HG02610 (cell line): ENCODE results near the gene SLC39A3.

Experiments used
- ATAC-seq: cut with Tn5 transposase; IDR thresholded peaks from one replicate; pipeline ENCODE4 v1.9.1; 2021; ENCODE audit warnings: mild to moderate bottlenecking, moderate library complexity; ENCODE audit not compliant: unreplicated experiment

SLC39A3 gene

DNA sequence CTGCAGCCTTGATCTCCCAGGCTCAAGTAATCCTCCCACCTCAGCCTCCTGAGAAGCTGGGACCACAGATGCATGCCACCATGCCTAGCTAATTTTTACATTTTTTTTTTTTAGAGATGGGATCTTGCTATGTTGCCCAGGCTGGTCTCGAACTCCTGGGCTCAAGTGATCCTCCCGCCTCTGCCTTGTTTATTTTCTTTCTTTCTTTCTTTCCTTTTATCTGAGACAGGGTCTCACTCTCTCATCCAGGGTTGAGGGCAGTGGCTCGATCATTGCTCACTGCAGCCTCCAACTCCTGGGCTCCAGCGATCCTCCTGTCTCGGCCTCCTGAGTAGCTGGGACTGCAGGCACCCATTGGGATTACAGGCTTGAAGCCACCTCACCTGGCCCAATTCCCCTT, 33.6 kb downstream of the SLC39A3 start:
- no peak for ATAC-seq

- no peak for ATAC-seq
Measured at GRCh38 chr19:2703691-2704216, 36.1 kb downstream of the SLC39A3 start.

GRCh38 chr19:2703077-2703437, 36.8 kb downstream of the SLC39A3 start:
- no peak for ATAC-seq

DNA sequence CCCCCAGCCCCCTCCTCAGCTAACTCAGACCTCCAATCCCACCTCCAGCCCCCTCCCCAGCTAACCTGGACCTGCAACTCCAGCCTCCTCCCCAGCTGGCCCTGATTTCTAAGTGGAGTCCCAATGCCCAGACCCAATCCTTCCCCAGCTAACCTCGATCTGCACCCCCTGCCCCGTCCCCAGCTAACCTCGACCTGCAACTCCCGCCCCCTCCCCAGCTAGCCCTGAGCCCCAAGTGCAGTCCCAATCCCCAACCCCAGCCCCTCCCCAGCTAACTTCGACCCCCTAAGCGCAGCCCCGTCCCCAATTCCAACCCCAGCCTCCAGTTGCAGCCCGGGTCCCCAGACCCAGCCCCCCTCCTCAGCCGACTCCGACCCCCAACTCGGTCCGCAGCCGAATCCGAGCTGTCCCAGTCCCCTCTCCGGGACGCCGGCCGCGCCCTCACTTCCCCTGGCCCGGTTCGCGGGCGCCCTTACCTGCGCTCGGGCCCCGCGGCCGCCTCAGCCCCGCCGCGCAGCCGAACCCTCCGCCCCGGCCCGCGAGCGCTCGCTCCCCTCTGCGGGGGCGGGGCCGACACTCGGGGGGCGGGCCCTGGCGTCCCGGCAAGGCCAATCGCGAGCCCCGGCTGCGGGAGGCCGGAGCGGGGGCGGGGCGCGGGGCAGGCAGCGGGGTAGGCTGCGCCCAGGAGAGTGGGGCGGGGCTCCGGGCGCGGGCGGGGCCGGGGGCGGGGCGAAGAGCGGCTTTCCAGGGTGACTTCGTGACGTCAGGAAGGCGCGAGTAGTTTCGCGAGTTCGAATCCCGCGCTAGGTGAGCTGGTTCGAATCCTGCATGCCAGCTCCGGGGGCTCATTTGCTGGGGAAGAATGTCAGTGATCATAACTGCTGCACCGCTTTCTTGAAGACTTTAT, 37.4 kb downstream of the SLC39A3 start, which contains the start of gene GNG7:
TSS of gene GNG7 (minus strand) at position 525 of the 907 bp plus-strand sequence. CDS start 182,006 bp downstream, outside the sequence.
- ATAC-seq, result peak; percentile 74

DNA sequence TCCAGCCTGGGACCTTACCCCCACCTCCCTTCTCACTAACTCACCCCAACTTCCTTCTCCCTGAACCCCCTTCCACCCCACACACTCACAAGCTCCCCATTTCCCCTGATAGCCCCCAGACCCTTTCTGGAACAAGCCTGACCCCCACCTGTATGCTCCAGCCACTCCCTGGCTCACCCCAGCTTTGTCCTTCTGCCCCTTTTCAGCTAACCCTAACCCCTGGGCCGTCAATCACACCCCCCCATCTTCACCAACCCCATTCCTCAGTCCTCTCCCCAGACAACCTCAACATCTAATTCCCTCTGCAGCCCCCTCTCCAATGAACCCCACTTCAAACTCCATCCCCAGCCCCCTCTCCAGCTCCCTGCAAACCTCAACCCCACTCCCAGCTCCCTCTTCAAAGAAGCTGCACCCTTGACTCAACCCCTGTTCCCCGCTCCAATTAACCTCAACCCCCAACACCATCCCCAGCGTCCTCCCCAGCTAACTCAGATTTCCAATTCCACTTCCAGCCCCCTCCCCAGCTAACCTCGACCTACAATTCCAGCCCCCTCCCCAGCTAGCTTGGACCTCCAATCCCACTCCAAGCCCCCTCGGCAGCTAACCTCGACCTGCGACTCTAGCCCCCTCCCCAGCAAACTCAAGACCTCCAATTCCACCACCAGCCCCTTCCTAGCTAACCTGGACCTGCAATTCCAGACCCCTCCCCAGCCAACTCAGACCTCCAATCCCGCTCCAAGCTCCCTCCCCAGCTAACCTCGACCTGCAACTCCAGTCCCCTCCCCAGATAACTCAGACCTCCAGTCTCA, 38.3 kb downstream of the SLC39A3 start:
- ATAC-seq, result no peak

GRCh38 chr19:2700660-2701360, 39.0 kb downstream of the SLC39A3 start:
- ATAC-seq, result no peak

GRCh38 chr19:2699413-2700140, 40.2 kb downstream of the SLC39A3 start:
- ATAC-seq, result no peak

DNA sequence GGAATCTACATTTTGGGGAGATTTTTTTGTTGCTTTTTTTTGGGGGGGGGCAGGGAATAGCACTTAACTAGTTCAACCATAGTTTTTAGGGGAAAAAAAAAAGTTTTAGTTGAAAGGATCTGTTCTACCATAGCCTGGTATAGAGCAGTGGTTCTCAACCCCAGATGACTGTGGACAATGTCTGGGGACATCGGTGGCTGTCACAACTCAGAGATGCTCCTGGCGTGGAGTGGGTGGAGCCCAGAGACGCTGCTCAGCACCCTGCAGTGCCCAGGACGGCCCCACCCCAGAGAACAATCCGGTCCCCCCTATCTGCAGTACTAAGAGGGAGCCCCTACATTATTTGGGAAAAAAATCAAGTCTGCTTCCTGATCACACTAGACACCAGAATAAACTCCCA, 45.6 kb downstream of the SLC39A3 start:
- no peak for ATAC-seq

- ATAC-seq, result no peak
Measured at GRCh38 chr19:2693492-2694160, 46.2 kb downstream of the SLC39A3 start.

- no peak for ATAC-seq
Measured at GRCh38 chr19:2691951-2692350, 47.9 kb downstream of the SLC39A3 start.

DNA sequence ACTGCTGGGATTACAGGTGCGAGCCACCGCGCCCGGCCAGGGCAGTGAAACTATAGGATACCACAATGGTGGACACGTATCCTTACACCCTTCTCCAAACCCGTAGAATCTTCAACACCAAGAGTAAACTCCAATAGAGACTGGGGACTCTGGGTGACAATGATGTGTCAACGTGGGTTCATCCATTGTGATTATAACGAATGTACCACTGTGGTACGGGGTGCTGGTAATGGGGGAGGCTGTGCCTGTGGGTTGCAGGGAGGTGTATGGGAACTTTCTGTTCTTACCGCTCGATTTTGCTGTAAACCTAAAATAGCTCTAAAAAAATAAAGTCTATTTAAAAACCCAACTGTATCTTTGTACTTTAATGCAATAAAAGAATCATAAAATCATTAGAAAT, 49.0 kb downstream of the SLC39A3 start:
- ATAC-seq, result no peak

DNA sequence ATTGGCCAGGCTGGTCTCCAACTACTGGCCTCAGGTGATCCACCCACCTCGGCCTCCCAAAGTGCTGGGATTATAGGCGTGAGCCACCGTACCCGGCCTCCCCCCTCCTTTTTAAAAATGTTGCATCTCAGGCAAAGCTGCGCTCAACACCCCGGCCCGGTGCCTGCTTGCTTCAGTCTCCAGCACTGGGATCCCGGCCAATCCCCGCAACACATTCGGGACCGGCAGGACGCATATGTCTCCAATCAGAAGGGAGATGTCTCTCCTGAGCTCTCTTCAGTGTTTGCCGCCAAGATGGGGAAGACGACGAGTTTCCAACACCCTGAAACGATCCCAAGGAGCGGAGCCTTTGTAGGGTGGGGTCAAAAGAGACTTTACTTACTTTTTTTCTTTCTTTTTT, 53.5 kb downstream of the SLC39A3 start:
- ATAC-seq, result no peak

DNA sequence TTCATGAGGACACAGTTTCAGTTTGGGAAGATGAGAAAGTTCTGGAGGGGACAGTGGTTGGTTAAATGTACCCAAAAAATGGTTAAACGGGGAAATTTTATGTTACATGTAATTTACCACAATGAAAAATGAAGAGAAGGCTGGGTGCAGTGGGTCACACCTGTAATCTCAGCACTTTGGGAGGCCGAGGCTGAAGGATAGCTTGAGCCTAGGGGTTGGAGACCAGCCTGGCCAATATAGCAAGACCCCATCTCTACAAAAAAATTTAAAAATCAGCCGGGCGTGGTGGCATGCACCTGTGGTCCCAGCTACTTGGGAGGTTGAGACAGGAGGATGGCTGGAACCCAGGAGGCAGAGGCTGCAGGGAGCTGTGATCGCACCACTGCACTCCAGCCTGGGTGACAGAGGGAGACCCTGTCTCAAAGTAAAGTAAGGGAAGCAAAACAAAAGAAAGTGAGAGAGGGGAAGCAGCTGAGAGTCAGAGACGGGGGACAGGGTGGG, 54.6 kb downstream of the SLC39A3 start:
- no peak for ATAC-seq

DNA sequence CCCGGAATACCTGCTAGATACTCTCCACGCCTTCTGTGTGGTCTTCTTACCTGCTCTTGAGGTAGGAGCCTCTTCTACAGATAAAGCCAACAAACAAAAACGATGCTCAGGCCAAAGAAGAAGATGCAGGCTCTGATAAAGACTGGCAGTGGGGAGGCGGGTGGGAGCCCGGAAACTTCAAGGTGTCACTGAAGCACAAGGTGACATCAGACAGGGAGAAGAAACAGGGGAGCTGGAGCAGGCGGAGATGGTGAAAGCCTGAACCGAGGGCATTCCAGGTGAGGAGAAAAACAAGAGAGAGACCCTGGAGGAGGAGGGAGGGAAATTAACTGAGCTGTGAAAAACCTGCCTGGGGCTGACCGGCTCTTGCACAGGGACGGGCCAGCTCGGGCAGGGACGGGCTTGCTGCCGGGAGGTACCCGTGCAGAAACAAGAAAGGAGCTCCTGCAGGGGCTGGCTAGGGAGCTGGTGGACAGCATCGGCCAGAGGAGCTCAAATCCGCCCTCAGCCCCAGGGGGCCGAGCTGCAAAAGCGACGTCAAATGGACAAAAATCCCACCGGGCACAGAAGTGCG, 56.3 kb downstream of the SLC39A3 start:
- ATAC-seq, result no peak
